Common myeloid progenitor, CD34-positive (primary cell): ENCODE measurements around the gene RMND5B.

Experiments
- CTCF ChIA-PET: fragments of 350-600 bp; sonication (Branson Sonifier 250); formaldehyde crosslinking; loops from one replicate; lab custom pipeline; 2021; ENCODE audit warnings: antibody characterized with exemption; lab: Charles Lee
- POLR2A ChIA-PET: fragments of 350-600 bp; sonication (Branson Sonifier 250); formaldehyde crosslinking; loops from one replicate; lab custom pipeline; 2021; ENCODE audit warnings: antibody characterized with exemption; lab: Charles Lee
- DNase-seq, 3 donors: peaks; one replicate each; pipeline versions ENCODE4 v3.0.0 to v3.0.0-alpha.2; 2013
- H3K27ac ChIP-seq, 2 experiments: 1 replicate in 1 of 2; 2 replicates in 1 of 2; pipeline ENCODE4 v1.7.0; 2013; ENCODE audit warnings: inconsistent platforms in 2 of 2, low read length in 2 of 2, mild to moderate bottlenecking in 2 of 2, low read depth in 1 of 2, moderate library complexity in 1 of 2; ENCODE audit not compliant: severe bottlenecking in 2 of 2, insufficient read depth in 1 of 2, poor library complexity in 1 of 2
- H3K27me3 ChIP-seq, 5 experiments: replicated peaks in 2 of 5; 1 replicate in 3 of 5; 2 replicates in 2 of 5; pipeline versions ENCODE4 v1.6.1 to v1.7.0; 2013; ENCODE audit warnings: low read length in 4 of 5, mild to moderate bottlenecking in 2 of 5, moderate library complexity in 2 of 5, inconsistent platforms in 1 of 5; ENCODE audit not compliant: insufficient read depth in 5 of 5, control insufficient read depth in 4 of 5
- H3K36me3 ChIP-seq, 4 experiments: 1 replicate in 2 of 4; 2 replicates in 2 of 4; pipeline versions ENCODE4 v1.6.1 to v1.7.0; 2013; ENCODE audit warnings: low read length in 3 of 4, control low read depth in 1 of 4, mild to moderate bottlenecking in 1 of 4; ENCODE audit not compliant: control insufficient read depth in 4 of 4, insufficient read depth in 4 of 4
- H3K4me1 ChIP-seq, 4 experiments: 1 replicate in 3 of 4; 2 replicates in 1 of 4; pipeline versions ENCODE4 v1.6.1 to v1.7.1; 2013; ENCODE audit warnings: low read length in 3 of 4, mild to moderate bottlenecking in 3 of 4, control low read depth in 1 of 4, inconsistent platforms in 1 of 4, moderate library complexity in 1 of 4; ENCODE audit not compliant: control insufficient read depth in 4 of 4, insufficient read depth in 4 of 4; ENCODE audit errors: control extremely low read depth in 1 of 4
- H3K4me3 ChIP-seq, 7 experiments: 1 replicate in 4 of 7; 2 replicates in 3 of 7; pipeline versions ENCODE4 v1.5.1 to v1.7.0; 2013; ENCODE audit warnings: mild to moderate bottlenecking in 7 of 7, low read length in 6 of 7, moderate library complexity in 6 of 7, inconsistent platforms in 2 of 7, low read depth in 2 of 7, control low read depth in 1 of 7; ENCODE audit not compliant: insufficient read depth in 4 of 7, control insufficient read depth in 1 of 7; ENCODE audit errors: extremely low read depth in 1 of 7
- H3K9me3 ChIP-seq, 5 experiments: 1 replicate in 4 of 5; 2 replicates in 1 of 5; pipeline versions ENCODE4 v1.6.1 to v1.7.1; 2013; ENCODE audit warnings: low read length in 4 of 5, mild to moderate bottlenecking in 2 of 5, inconsistent platforms in 1 of 5, low read depth in 1 of 5, moderate library complexity in 1 of 5; ENCODE audit not compliant: control insufficient read depth in 4 of 5, insufficient read depth in 2 of 5; ENCODE audit errors: control extremely low read depth in 1 of 5
- WGBS: methylation state at CpG from one replicate; pipeline ENCODE4 v1.1.5; 2013; ENCODE audit not compliant: insufficient coverage; 5-methylcytosine and 5-hydroxymethylcytosine counted together

The RMND5B gene

GRCh38 chr5:178090856-178091255, 40.0 kb upstream of the RMND5B start:
- Histone ChIP-seq H3K9me3 (peaks cover 0 to 3% (median 0%) of the 10 kb centered on the region in 5 experiments), H3K27ac (no peak overlapping the region), H3K4me1 (peaks cover 0 to 3% (median 2%) of the 10 kb centered on the region in 4 experiments), H3K36me3 (no peaks in the 10 kb centered on the region), H3K4me3 (no peak overlapping the region), H3K27me3 (peaks cover 0 to 7% (median 0%) of the 10 kb centered on the region in 5 experiments)
- 96% methylated on average over 6 of the region's 6 CpGs for WGBS
- no peak for DNase-seq
- ChIA-PET CTCF (interaction anchor here (1.1 to 1.8 kb wide), 7 partner anchors 8 to 59 kb away, joined by 3 to 7 read pairs (median 4); no protein-coding TSS in a partner anchor), POLR2A (no interaction called here)

- peaks cover 0 to 3% (median 2%) of the 10 kb centered on the region in 4 experiments for H3K4me1 ChIP-seq
- H3K36me3 ChIP-seq: no peaks in the 10 kb centered on the region
- WGBS: no CpG with 5 or more reads among the region's 2 CpGs
- DNase-seq: no peak
- peaks cover 0 to 3% (median 0%) of the 10 kb centered on the region in 5 experiments for H3K9me3 ChIP-seq
- H3K27me3 ChIP-seq: no peaks in the 10 kb centered on the region
- no peak overlapping the region for H3K27ac ChIP-seq
- CTCF ChIA-PET: interaction anchor here (0.6 to 0.7 kb wide), 2 partner anchors 12 to 36 kb away, joined by 3 read pairs; no protein-coding TSS in a partner anchor
- POLR2A ChIA-PET: no interaction called here
- no peak overlapping the region for H3K4me3 ChIP-seq
Measured at GRCh38 chr5:178093134-178093533, 37.7 kb upstream of the RMND5B start.

- DNase-seq: no peak
- ChIA-PET CTCF (interaction anchor here (0.9 kb wide), 1 partner anchor 18 kb away, joined by 3 read pairs; no protein-coding TSS in a partner anchor), POLR2A (no interaction called here)
Measured at GRCh38 chr5:178094345-178094744, 36.5 kb upstream of the RMND5B start.

GRCh38 chr5:178098685-178099084, 32.1 kb upstream of the RMND5B start:
- no CpG with 5 or more reads among the region's 7 CpGs for WGBS
- peaks cover 0 to 3% (median 0%) of the 10 kb centered on the region in 4 experiments for H3K4me1 ChIP-seq

More at GRCh38 chr5:178094345-178094744, 36.5 kb upstream of the RMND5B start:
- H3K4me3 ChIP-seq: no peak overlapping the region
- no peaks in the 10 kb centered on the region for H3K27me3 ChIP-seq
- peaks cover 0 to 3% (median 0%) of the 10 kb centered on the region in 5 experiments for H3K9me3 ChIP-seq
- 71% methylated on average over 9 of the region's 9 CpGs for WGBS
- no peaks in the 10 kb centered on the region for H3K36me3 ChIP-seq
- H3K4me1 ChIP-seq: peaks cover 0 to 3% (median 2%) of the 10 kb centered on the region in 4 experiments
- no peak overlapping the region for H3K27ac ChIP-seq

GRCh38 chr5:178103612-178104011, 27.2 kb upstream of the RMND5B start:
- Histone ChIP-seq H3K4me1 (peaks cover 1 to 8% (median 3%) of the 10 kb centered on the region in 4 experiments), H3K9me3 (no peaks in the 10 kb centered on the region), H3K4me3 (no peak overlapping the region), H3K27ac (no peak overlapping the region), H3K36me3 (no peaks in the 10 kb centered on the region), H3K27me3 (no peaks in the 10 kb centered on the region)
- no peak for DNase-seq
- WGBS: 91% methylated on average over 12 of the region's 12 CpGs
- POLR2A ChIA-PET: interaction anchor here (0.6 kb wide), 1 partner anchor 12 kb away, joined by 4 read pairs; no protein-coding TSS in a partner anchor
- CTCF ChIA-PET: interaction anchor here (1.6 to 2.2 kb wide), 2 partner anchors 17 to 28 kb away, joined by 6 to 8 read pairs; no protein-coding TSS in a partner anchor

More at GRCh38 chr5:178098685-178099084, 32.1 kb upstream of the RMND5B start:
- H3K27ac ChIP-seq: no peak overlapping the region
- ChIA-PET CTCF (no interaction called here), POLR2A (no interaction called here)
- DNase-seq: no peak
- no peak overlapping the region for H3K4me3 ChIP-seq
- H3K9me3 ChIP-seq: no peaks in the 10 kb centered on the region
- H3K36me3 ChIP-seq: no peaks in the 10 kb centered on the region
- no peaks in the 10 kb centered on the region for H3K27me3 ChIP-seq

GRCh38 chr5:178104492-178104891, 26.3 kb upstream of the RMND5B start:
- Histone ChIP-seq H3K4me3 (no peak overlapping the region), H3K36me3 (no peaks in the 10 kb centered on the region), H3K27me3 (no peaks in the 10 kb centered on the region), H3K27ac (no peak overlapping the region), H3K9me3 (no peaks in the 10 kb centered on the region), H3K4me1 (peaks cover 4 to 15% (median 10%) of the 10 kb centered on the region in 4 experiments)
- ChIA-PET CTCF (interaction anchor here (0.8 to 2.2 kb wide), 5 partner anchors 16 to 41 kb away, joined by 3 to 8 read pairs (median 6); no protein-coding TSS in a partner anchor), POLR2A (interaction anchor here (0.5 kb wide), 1 partner anchor 53 kb away, joined by 3 read pairs; no protein-coding TSS in a partner anchor)
- WGBS: 13% methylated on average over 3 of the region's 5 CpGs
- DNase-seq: peak in 2 of 3 donors; percentile 36 to 52

- POLR2A ChIA-PET: interaction anchor here (0.6 kb wide), 1 partner anchor 10 kb away, joined by 8 read pairs; no protein-coding TSS in a partner anchor
- no peak overlapping the region for H3K4me3 ChIP-seq
- DNase-seq: no peak
- peaks cover 4 to 15% (median 10%) of the 10 kb centered on the region in 4 experiments for H3K4me1 ChIP-seq
- 67% methylated on average over 3 of the region's 4 CpGs for WGBS
- CTCF ChIA-PET: interaction anchor here (1.0 to 3.2 kb wide), 2 partner anchors 8 to 29 kb away, joined by 4 to 16 read pairs; no protein-coding TSS in a partner anchor
- H3K27me3 ChIP-seq: no peaks in the 10 kb centered on the region
- no peaks in the 10 kb centered on the region for H3K9me3 ChIP-seq
- H3K27ac ChIP-seq: no peak overlapping the region
- no peaks in the 10 kb centered on the region for H3K36me3 ChIP-seq
Measured at GRCh38 chr5:178106086-178106485, 24.7 kb upstream of the RMND5B start.
